ENCODE measurements around the gene WDR43. TPM values are rescaled to one million over a fixed set of nuclear protein-coding genes. Genes with fewer than 3 reads are reported as not detected.

WDR43 gene
- total RNA-seq, 1 experiment from 2014 or later, result 112 TPM

DNA sequence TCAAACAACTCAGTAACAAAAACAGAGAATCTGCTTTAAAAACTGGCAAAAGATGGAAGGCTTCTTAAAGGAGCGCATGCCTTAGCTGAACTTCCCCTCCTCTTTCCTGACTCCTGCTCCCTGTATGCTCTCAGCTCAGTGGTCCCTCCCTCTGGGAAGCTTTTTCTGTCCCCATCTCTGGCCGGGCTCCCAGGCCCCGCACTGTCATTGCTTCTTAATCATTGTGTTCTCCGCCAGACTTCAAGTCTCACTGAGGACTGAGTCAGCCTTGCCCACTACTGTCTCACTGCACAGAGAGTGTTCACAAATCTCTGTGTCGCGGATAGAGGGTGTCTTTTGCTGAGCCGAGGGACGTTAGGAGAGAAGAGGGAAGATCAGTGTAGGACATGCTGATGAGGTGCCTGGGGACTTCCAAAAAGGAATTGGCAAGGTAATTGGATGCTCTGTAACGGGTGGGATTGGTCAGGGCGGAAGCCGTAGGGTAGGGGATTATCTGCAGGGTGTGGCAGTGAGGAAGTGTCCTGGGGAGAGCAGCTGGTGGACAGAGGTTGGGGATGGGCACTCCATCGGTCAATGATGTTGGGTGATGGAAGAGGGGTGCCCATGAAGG, 102.9 kb downstream of the WDR43 start:
- no peak overlapping the region for H3K27ac Mint-ChIP-seq
- no peaks in the 10 kb centered on the region for H3K27me3 Mint-ChIP-seq (ENCODE audit: low read depth)
- H3K4me1 Mint-ChIP-seq, result peaks cover 8% of the 10 kb centered on the region
- DNase-seq (ENCODE audit: low spot score), result no peak
- no peak for ATAC-seq
- ChIA-PET CTCF (interaction anchor here (0.6 kb wide), 1 partner anchor 32 kb away, joined by 3 read pairs; no protein-coding TSS in a partner anchor), POLR2A (no interaction called here)
- H3K4me3 Mint-ChIP-seq, result no peak overlapping the region
- H3K9me3 Mint-ChIP-seq, result no peaks in the 10 kb centered on the region
- no peaks in the 10 kb centered on the region for H3K36me3 Mint-ChIP-seq
- TF ChIP-seq, protein P1, sequence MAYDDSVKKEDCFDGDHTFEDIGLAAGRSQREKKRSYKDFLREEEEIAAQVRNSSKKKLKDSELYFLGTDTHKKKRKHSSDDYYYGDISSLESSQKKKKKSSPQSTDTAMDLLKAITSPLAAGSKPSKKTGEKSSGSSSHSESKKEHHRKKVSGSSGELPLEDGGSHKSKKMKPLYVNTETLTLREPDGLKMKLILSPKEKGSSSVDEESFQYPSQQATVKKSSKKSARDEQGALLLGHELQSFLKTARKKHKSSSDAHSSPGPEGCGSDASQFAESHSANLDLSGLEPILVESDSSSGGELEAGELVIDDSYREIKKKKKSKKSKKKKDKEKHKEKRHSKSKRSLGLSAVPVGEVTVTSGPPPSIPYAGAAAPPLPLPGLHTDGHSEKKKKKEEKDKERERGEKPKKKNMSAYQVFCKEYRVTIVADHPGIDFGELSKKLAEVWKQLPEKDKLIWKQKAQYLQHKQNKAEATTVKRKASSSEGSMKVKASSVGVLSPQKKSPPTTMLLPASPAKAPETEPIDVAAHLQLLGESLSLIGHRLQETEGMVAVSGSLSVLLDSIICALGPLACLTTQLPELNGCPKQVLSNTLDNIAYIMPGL (CRISPR knock-in tag; IDR thresholded peaks at IDR 0.05), result no peak
- TF ChIP-seq, protein P2, sequence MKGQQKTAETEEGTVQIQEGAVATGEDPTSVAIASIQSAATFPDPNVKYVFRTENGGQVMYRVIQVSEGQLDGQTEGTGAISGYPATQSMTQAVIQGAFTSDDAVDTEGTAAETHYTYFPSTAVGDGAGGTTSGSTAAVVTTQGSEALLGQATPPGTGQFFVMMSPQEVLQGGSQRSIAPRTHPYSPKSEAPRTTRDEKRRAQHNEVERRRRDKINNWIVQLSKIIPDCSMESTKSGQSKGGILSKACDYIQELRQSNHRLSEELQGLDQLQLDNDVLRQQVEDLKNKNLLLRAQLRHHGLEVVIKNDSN (CRISPR knock-in tag; IDR thresholded peaks at IDR 0.05), result no peak
- TF ChIP-seq, protein P3, sequence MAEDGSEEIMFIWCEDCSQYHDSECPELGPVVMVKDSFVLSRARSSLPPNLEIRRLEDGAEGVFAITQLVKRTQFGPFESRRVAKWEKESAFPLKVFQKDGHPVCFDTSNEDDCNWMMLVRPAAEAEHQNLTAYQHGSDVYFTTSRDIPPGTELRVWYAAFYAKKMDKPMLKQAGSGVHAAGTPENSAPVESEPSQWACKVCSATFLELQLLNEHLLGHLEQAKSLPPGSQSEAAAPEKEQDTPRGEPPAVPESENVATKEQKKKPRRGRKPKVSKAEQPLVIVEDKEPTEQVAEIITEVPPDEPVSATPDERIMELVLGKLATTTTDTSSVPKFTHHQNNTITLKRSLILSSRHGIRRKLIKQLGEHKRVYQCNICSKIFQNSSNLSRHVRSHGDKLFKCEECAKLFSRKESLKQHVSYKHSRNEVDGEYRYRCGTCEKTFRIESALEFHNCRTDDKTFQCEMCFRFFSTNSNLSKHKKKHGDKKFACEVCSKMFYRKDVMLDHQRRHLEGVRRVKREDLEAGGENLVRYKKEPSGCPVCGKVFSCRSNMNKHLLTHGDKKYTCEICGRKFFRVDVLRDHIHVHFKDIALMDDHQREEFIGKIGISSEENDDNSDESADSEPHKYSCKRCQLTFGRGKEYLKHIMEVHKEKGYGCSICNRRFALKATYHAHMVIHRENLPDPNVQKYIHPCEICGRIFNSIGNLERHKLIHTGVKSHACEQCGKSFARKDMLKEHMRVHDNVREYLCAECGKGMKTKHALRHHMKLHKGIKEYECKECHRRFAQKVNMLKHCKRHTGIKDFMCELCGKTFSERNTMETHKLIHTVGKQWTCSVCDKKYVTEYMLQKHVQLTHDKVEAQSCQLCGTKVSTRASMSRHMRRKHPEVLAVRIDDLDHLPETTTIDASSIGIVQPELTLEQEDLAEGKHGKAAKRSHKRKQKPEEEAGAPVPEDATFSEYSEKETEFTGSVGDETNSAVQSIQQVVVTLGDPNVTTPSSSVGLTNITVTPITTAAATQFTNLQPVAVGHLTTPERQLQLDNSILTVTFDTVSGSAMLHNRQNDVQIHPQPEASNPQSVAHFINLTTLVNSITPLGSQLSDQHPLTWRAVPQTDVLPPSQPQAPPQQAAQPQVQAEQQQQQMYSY (CRISPR knock-in tag; IDR thresholded peaks at IDR 0.05), result no peak
- TF ChIP-seq ZNF263 (CRISPR knock-in tag; IDR thresholded peaks at IDR 0.05; ENCODE audit: low read depth) (no peak), NFE2L1 (CRISPR knock-in tag; IDR thresholded peaks at IDR 0.05) (no peak), ZNF317 (CRISPR knock-in tag; IDR thresholded peaks at IDR 0.05; ENCODE audit: borderline replicate concordance, low read depth) (no peak), FOXJ3 (CRISPR knock-in tag; IDR thresholded peaks at IDR 0.05; ENCODE audit: borderline replicate concordance) (no peak), ESRRA (CRISPR knock-in tag; IDR thresholded peaks at IDR 0.05; ENCODE audit: borderline replicate concordance) (no peak), CREM (CRISPR knock-in tag; IDR thresholded peaks at IDR 0.05) (no peak), ZNF219 (CRISPR knock-in tag; IDR thresholded peaks at IDR 0.05; ENCODE audit: borderline replicate concordance) (no peak)
- TF ChIP-seq, protein P4, sequence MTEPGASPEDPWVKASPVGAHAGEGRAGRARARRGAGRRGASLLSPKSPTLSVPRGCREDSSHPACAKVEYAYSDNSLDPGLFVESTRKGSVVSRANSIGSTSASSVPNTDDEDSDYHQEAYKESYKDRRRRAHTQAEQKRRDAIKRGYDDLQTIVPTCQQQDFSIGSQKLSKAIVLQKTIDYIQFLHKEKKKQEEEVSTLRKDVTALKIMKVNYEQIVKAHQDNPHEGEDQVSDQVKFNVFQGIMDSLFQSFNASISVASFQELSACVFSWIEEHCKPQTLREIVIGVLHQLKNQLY (CRISPR knock-in tag; IDR thresholded peaks at IDR 0.05), result no peak
- TF ChIP-seq, protein P5, sequence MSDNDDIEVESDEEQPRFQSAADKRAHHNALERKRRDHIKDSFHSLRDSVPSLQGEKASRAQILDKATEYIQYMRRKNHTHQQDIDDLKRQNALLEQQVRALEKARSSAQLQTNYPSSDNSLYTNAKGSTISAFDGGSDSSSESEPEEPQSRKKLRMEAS (CRISPR knock-in tag; IDR thresholded peaks at IDR 0.05), result no peak
- TF ChIP-seq, protein P6, sequence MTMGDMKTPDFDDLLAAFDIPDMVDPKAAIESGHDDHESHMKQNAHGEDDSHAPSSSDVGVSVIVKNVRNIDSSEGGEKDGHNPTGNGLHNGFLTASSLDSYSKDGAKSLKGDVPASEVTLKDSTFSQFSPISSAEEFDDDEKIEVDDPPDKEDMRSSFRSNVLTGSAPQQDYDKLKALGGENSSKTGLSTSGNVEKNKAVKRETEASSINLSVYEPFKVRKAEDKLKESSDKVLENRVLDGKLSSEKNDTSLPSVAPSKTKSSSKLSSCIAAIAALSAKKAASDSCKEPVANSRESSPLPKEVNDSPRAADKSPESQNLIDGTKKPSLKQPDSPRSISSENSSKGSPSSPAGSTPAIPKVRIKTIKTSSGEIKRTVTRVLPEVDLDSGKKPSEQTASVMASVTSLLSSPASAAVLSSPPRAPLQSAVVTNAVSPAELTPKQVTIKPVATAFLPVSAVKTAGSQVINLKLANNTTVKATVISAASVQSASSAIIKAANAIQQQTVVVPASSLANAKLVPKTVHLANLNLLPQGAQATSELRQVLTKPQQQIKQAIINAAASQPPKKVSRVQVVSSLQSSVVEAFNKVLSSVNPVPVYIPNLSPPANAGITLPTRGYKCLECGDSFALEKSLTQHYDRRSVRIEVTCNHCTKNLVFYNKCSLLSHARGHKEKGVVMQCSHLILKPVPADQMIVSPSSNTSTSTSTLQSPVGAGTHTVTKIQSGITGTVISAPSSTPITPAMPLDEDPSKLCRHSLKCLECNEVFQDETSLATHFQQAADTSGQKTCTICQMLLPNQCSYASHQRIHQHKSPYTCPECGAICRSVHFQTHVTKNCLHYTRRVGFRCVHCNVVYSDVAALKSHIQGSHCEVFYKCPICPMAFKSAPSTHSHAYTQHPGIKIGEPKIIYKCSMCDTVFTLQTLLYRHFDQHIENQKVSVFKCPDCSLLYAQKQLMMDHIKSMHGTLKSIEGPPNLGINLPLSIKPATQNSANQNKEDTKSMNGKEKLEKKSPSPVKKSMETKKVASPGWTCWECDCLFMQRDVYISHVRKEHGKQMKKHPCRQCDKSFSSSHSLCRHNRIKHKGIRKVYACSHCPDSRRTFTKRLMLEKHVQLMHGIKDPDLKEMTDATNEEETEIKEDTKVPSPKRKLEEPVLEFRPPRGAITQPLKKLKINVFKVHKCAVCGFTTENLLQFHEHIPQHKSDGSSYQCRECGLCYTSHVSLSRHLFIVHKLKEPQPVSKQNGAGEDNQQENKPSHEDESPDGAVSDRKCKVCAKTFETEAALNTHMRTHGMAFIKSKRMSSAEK (CRISPR knock-in tag; IDR thresholded peaks at IDR 0.05; ENCODE audit: borderline replicate concordance), result no peak
- TF ChIP-seq, protein P7, sequence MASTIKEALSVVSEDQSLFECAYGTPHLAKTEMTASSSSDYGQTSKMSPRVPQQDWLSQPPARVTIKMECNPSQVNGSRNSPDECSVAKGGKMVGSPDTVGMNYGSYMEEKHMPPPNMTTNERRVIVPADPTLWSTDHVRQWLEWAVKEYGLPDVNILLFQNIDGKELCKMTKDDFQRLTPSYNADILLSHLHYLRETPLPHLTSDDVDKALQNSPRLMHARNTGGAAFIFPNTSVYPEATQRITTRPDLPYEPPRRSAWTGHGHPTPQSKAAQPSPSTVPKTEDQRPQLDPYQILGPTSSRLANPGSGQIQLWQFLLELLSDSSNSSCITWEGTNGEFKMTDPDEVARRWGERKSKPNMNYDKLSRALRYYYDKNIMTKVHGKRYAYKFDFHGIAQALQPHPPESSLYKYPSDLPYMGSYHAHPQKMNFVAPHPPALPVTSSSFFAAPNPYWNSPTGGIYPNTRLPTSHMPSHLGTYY (CRISPR knock-in tag; IDR thresholded peaks at IDR 0.05), result no peak
- TF ChIP-seq, protein P8, sequence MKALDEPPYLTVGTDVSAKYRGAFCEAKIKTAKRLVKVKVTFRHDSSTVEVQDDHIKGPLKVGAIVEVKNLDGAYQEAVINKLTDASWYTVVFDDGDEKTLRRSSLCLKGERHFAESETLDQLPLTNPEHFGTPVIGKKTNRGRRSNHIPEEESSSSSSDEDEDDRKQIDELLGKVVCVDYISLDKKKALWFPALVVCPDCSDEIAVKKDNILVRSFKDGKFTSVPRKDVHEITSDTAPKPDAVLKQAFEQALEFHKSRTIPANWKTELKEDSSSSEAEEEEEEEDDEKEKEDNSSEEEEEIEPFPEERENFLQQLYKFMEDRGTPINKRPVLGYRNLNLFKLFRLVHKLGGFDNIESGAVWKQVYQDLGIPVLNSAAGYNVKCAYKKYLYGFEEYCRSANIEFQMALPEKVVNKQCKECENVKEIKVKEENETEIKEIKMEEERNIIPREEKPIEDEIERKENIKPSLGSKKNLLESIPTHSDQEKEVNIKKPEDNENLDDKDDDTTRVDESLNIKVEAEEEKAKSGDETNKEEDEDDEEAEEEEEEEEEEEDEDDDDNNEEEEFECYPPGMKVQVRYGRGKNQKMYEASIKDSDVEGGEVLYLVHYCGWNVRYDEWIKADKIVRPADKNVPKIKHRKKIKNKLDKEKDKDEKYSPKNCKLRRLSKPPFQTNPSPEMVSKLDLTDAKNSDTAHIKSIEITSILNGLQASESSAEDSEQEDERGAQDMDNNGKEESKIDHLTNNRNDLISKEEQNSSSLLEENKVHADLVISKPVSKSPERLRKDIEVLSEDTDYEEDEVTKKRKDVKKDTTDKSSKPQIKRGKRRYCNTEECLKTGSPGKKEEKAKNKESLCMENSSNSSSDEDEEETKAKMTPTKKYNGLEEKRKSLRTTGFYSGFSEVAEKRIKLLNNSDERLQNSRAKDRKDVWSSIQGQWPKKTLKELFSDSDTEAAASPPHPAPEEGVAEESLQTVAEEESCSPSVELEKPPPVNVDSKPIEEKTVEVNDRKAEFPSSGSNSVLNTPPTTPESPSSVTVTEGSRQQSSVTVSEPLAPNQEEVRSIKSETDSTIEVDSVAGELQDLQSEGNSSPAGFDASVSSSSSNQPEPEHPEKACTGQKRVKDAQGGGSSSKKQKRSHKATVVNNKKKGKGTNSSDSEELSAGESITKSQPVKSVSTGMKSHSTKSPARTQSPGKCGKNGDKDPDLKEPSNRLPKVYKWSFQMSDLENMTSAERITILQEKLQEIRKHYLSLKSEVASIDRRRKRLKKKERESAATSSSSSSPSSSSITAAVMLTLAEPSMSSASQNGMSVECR (CRISPR knock-in tag; IDR thresholded peaks at IDR 0.05; ENCODE audit: borderline replicate concordance), result no peak
- TF ChIP-seq, protein P9, sequence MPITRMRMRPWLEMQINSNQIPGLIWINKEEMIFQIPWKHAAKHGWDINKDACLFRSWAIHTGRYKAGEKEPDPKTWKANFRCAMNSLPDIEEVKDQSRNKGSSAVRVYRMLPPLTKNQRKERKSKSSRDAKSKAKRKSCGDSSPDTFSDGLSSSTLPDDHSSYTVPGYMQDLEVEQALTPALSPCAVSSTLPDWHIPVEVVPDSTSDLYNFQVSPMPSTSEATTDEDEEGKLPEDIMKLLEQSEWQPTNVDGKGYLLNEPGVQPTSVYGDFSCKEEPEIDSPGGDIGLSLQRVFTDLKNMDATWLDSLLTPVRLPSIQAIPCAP (CRISPR knock-in tag; IDR thresholded peaks at IDR 0.05), result no peak

Data from WTC11 (cell line).